ENCODE results near the gene BBS9. TPM values are rescaled to one million over a fixed set of nuclear protein-coding genes. Genes with fewer than 3 reads are reported as not detected.
A peak's percentile ranks its signal among the peaks of the same experiment; 100 is the strongest.

Gene BBS9
- total and polyA plus RNA-seq, 3 donors from 2014 or later: 39.3 to 55.7 (median 53.3) TPM

DNA sequence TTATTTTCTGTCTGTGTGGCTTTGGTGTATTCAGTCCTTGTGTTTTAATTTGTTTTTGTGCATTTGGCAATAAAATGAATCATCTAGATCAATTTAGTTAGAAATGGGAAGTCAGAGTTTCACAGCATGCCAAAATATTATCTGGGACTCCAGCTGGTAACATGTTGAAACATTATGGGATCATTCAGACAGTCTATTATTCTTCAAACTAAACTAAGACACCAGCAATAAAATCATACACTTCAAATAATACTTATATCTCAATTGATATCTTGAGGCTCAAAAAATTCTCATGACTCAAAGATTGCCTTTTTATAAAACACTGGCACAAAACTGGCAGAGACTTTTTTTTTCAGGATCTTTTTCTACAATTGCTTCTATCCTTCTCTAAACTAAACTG is 14.4 kb upstream of the BBS9 start:
- TF ChIP-seq POLR2A (IDR thresholded peaks at IDR 0.05): no peak
- intact Hi-C loops (cut with DNase I; ENCODE audit: low total_unique reads): no loop called here
- Histone ChIP-seq H3K36me3 (ENCODE audit: low read depth, missing control alignments) (no peaks in the 10 kb centered on the region), H3K27me3 (no peaks in the 10 kb centered on the region), H3K27ac (no peak overlapping the region), H3K4me1 (no peaks in the 10 kb centered on the region), H3K4me3 (no peak overlapping the region), H3K9me3 (no peaks in the 10 kb centered on the region)
- DNase-seq: no peak

DNA sequence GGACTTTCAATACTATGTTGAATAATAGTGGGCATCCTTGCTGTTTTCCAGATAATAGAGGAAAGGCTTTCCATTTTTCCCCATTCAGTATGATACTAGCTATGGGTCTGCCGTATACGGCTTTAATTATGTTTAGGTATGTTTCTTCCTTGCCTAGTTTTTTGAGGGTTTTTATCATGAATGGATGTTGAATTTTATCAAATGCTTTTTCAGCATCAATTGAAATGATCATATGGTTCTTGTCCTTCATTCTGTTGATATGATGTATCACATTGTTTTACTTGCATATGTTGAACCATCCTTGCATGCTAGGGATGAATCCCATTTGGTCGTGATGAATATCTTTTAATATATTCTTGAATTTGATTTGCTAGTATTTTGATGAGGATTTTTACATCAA is 11.0 kb upstream of the BBS9 start:
- Histone ChIP-seq H3K9me3 (no peaks in the 10 kb centered on the region), H3K36me3 (ENCODE audit: low read depth, missing control alignments) (no peaks in the 10 kb centered on the region), H3K27me3 (no peaks in the 10 kb centered on the region), H3K4me1 (no peaks in the 10 kb centered on the region), H3K27ac (no peak overlapping the region), H3K4me3 (no peak overlapping the region)
- no peak for TF ChIP-seq POLR2A (IDR thresholded peaks at IDR 0.05)
- TF ChIP-seq, protein P1, sequence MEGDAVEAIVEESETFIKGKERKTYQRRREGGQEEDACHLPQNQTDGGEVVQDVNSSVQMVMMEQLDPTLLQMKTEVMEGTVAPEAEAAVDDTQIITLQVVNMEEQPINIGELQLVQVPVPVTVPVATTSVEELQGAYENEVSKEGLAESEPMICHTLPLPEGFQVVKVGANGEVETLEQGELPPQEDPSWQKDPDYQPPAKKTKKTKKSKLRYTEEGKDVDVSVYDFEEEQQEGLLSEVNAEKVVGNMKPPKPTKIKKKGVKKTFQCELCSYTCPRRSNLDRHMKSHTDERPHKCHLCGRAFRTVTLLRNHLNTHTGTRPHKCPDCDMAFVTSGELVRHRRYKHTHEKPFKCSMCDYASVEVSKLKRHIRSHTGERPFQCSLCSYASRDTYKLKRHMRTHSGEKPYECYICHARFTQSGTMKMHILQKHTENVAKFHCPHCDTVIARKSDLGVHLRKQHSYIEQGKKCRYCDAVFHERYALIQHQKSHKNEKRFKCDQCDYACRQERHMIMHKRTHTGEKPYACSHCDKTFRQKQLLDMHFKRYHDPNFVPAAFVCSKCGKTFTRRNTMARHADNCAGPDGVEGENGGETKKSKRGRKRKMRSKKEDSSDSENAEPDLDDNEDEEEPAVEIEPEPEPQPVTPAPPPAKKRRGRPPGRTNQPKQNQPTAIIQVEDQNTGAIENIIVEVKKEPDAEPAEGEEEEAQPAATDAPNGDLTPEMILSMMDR (IDR thresholded peaks at IDR 0.05): no peak
- no peak for DNase-seq
- WGBS, 2 donors: 90 to 97% methylated on average over 3 of the region's 3 CpGs
- intact Hi-C loops (cut with DNase I; ENCODE audit: low total_unique reads): no loop called here

DNA sequence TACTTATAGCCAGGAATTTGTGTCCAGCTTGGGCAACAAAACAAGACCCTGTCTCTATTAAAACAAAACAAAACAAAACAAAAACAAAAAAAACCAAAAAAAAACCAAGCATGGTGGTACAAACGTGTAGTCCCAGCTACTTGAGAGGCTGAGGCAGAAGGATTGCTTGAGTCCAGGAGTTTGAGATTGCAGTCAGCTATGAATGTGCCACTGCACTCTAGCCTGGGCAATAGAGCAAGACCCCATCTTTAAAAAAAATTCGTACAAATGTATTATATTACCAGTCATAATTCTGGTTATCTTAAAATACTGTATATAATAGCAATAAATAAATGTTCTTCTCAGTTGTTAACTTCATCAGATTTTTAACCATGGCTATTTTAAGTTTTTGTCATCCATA is 2.3 kb upstream of the BBS9 start:
- 52 to 71% methylated on average over 2 of the region's 2 CpGs for WGBS, 2 donors
- intact Hi-C loops (cut with DNase I; ENCODE audit: low total_unique reads): no loop called here

DNA sequence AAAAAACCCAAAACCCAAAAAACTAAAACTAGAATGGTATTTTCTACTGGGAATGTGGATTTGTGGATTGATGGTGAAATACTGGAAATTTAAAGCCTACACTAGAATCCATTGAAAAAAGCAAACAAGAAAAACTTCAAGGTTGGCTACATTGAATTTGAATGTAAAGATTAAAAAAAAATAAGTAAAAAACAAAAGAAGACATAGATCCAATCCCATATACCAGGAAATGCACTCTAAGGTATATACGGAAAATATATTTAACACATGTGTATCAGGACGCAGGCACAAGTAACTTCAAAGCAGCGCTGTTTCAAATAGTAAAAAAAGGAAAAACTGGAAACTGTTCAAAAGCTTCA is 754 bp upstream of the BBS9 start:
- intact Hi-C loops (cut with DNase I; ENCODE audit: low total_unique reads): no loop called here
- DNase-seq: no peak
- H3K27ac ChIP-seq: peak overlapping the region; percentile 68 to 88

More for the DNA sequence above, 2.3 kb upstream of the BBS9 start:
- H3K27me3 ChIP-seq: no peaks in the 10 kb centered on the region
- peaks cover 6% of the 10 kb centered on the region for H3K4me1 ChIP-seq
- DNase-seq: no peak
- no peaks in the 10 kb centered on the region for H3K9me3 ChIP-seq
- H3K4me3 ChIP-seq: no peak overlapping the region
- H3K27ac ChIP-seq: no peak overlapping the region
- H3K36me3 ChIP-seq (ENCODE audit: low read depth, missing control alignments): no peaks in the 10 kb centered on the region
- no peak for TF ChIP-seq POLR2A (IDR thresholded peaks at IDR 0.05)
- TF ChIP-seq, protein P1 (IDR thresholded peaks at IDR 0.05): no peak

DNA sequence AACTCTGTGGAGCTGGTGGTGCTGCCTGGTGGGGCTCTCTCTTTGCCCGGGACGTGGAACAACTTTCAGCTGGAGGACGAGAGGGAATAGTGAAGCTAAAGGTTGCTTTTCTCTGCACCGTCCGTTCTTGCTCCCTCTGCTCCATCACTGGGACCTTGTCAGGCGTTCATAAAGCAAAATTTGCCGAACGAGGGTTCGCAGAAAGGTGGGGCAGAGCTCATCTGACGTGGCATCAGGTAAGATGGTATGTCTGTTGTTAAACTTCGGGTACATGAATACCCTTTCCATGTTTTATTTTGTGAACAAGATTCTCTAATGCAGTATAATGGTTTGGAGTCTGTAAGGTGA is 416 bp downstream of the BBS9 start:
- H3K36me3 ChIP-seq (ENCODE audit: low read depth, missing control alignments): no peaks in the 10 kb centered on the region
- intact Hi-C loops (cut with DNase I; ENCODE audit: low total_unique reads): no loop called here
- TF ChIP-seq, protein P1 (IDR thresholded peaks at IDR 0.05): no peak
- no peak for TF ChIP-seq POLR2A (IDR thresholded peaks at IDR 0.05)
- H3K27ac ChIP-seq: peak overlapping the region in 1 of 2 donors; percentile 88
- H3K27me3 ChIP-seq: no peaks in the 10 kb centered on the region
- H3K9me3 ChIP-seq: no peaks in the 10 kb centered on the region
- peak overlapping the region; percentile 68 to 72 for H3K4me3 ChIP-seq
- peaks cover 6% of the 10 kb centered on the region for H3K4me1 ChIP-seq
- 0% methylated on average over 11 of the region's 11 CpGs for WGBS, 2 donors
- DNase-seq: no peak

More for the DNA sequence above, 754 bp upstream of the BBS9 start:
- TF ChIP-seq POLR2A (IDR thresholded peaks at IDR 0.05): no peak
- WGBS, 2 donors: 0 to 2% methylated on average over 3 of the region's 3 CpGs
- no peaks in the 10 kb centered on the region for H3K9me3 ChIP-seq
- H3K4me3 ChIP-seq: peak overlapping the region; percentile 68 to 72
- peaks cover 6% of the 10 kb centered on the region for H3K4me1 ChIP-seq
- H3K27me3 ChIP-seq: no peaks in the 10 kb centered on the region
- H3K36me3 ChIP-seq (ENCODE audit: low read depth, missing control alignments): no peaks in the 10 kb centered on the region

DNA sequence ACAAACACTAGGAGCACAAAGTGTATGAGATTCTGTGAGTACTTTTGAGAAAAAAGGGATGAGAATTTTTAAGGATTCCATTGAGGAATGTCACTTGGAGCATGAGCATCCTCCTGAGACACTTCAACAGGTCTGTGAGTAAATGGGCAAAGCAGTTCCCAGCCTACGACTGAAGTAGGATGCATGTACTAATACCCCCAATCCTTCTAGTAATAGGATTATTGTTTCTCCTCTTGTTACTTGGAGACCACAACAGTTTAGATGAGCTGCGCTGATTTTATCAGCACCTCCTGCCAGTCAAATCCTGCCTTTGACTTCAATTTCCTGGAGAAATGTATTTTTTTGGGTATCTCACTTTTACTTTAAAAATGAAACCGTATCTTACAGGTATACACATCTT is 820 bp downstream of the BBS9 start:
- DNase-seq: no peak
- Histone ChIP-seq H3K4me3 (peak overlapping the region in 1 of 2 donors; percentile 72), H3K9me3 (no peaks in the 10 kb centered on the region), H3K36me3 (ENCODE audit: low read depth, missing control alignments) (no peaks in the 10 kb centered on the region), H3K27me3 (no peaks in the 10 kb centered on the region), H3K27ac (no peak overlapping the region), H3K4me1 (peaks cover 6% of the 10 kb centered on the region)
- WGBS, 2 donors: 17 to 18% methylated on average over 3 of the region's 3 CpGs
- intact Hi-C loops (cut with DNase I; ENCODE audit: low total_unique reads): no loop called here
- TF ChIP-seq POLR2A (IDR thresholded peaks at IDR 0.05): no peak
- TF ChIP-seq, protein P1 (IDR thresholded peaks at IDR 0.05): no peak

Measured in testis (tissue), 3 donors.